Stimulated activated CD4-positive, alpha-beta T cell treated with anti-CD3 and anti-CD28 coated beads, Interleukin-12 subunit alpha, Interleukin-12 subunit beta, amount 100 ng/mL, for 4 hours (primary cell): ENCODE data around the gene NPTN.
"Not testable (repeated sequence)": the region's sequence is repeated elsewhere in the genome, so short reads cannot be mapped to it uniquely, and the experiment has no call there.

Source experiments
- DNase-seq: peaks from one replicate; pipeline ENCODE4 v3.0.0-alpha.2; 2020

The NPTN gene

DNA sequence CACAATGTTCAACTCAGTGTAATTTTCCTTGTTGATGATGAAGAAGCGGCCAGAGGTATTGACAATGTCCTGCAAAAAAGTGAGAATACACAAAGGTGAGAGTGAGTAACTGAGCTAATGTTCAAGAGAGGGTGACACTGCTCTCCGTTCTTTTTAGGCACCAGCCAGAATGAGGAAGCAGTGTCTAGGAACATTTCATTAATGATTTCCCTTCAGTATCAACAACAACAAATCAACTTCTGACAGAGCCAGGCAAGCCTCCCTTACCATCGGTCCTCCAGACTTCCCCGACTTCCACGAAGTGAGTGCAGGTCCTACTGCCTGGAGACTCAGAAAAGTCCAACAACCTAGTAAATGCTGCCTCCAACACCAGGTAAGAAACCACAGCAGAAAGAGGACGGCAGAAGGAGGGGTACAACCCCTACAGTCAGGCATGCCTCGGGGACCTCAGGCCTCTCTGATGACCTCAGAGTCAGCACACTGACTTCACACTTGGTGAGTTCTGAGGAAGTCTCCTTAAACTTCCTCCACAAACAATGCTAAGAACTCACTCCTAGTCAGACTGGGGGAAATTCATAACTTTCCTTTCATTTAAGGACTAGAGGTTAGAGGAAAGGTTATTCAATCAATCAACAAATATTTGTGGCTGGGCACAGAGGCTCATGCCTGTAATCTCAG is 62.7 kb downstream of the NPTN start:
- DNase-seq: no peak

- DNase-seq: no peak
These were observed 63.8 kb downstream of the NPTN start for GRCh38 chr15:73569361-73569760.

- DNase-seq: no peak
These were observed 64.5 kb downstream of the NPTN start for GRCh38 chr15:73568564-73569280.

DNA sequence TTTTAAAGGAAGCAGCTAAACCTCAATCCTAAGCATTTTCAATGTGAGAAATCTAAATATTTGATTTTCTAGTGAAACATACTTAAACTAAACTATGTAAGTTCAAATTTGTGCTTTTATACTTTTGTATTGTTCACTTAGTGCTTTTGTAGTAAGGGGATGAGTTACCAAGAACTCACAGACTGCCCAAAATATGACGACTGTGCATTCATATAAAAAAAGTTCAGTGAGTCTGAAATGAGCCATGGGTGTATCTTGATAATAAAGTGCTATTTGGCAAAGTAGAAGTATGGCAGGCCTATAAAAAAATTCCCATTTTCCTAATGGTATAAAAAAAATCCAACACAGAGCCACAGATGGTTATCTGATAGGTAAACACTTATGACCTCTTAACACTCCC is 66.2 kb downstream of the NPTN start:
- no peak for DNase-seq

- DNase-seq: no peak
These were observed 68.9 kb downstream of the NPTN start for GRCh38 chr15:73564255-73564654.

- no peak for DNase-seq
These were observed 72.6 kb downstream of the NPTN start for GRCh38 chr15:73560501-73561117.

DNA sequence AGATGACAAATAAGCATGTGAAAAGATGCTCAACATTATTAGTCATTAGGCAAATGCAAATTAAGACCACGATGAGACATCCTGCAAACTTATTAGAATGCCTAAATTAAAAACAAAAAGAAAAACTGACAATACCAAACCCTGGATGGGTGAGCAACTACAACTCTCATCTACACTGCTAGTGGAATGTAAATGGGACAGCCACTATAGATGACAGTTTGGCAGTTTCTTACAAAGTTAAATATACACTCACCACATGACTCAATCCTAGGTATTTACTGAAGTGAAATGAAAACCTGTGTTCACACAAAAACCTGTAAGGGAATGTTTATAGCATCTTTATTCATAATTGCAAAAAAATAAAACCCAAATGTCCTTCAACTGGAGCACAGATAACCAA is 74.7 kb downstream of the NPTN start:
- DNase-seq: no peak

DNA sequence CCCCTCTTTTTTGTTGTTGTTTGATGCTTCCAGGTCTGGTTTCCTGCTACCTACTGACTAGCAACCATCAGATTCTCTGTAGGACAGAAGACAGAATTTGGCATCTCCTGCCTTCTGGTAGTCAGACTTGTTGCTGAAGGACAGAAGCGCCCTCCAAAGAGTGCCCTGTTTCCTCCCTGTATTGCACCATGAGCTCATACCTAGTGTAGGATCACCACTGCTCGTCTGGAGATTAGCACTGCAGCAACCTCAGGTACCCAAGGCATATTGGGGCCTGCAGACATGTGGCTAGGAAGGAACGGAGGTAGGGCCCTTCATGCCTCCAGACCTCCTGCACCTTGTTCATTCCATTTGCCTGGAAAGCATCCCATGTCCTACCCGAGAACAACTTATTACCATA is 78.1 kb downstream of the NPTN start:
- no peak for DNase-seq

DNA sequence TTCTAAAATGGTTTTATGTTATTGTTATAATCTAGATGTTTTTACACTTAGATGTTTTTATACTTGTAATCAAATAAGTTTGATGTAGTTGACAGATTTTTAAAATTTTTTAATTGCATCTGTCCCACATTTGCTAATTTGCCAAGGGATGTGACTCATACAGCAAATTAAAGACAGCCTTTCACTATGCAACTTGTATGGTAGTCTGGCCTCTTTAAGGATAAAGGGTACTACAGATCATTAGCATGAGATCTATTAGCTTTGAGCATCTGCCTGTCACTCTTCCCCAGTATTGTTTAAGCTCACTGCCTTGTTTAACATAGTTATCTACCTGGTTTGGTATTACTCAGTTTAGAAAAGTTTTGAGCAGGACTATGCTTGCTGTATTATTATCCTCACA is 83.0 kb downstream of the NPTN start:
- no peak for DNase-seq

- DNase-seq: not testable (repeated sequence)
These were observed 84.3 kb downstream of the NPTN start for GRCh38 chr15:73548925-73549324.

DNA sequence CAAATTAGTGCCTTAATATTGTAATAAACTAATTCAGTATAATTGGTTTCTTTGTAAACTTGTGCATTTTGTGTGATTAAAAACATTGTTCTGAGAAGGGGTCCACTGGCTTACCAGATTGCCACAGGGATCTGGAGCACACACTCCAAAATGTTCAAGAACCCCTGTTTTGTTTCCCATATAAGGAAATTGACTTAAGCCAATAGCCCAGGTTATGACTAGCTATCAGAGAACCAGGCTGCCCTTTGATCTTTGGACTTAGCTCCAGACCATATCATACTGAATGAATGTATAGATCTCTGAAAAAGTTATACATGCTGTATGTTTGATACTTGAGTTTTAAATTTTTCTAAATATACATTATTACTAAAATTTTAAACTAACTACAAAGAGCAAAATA is 91.7 kb downstream of the NPTN start:
- DNase-seq: no peak

DNA sequence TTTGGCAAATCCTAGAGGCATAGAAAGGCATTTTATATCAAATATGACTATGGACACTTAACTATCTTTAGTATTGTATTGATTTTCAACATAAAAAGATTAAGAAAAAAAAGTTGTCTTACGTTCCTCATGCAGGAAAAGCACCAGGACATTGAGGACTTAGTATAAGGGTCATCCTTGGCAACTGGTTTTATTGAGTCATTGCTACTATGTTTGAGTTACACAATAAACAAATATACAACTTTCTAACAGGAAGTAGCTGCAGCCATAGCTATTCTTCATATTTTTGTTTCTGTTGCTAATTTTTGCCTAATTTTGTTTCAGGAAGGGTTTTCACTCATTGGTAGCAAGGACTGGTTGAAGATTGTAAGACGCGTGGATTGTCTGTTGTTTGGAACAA is 93.0 kb downstream of the NPTN start:
- no peak for DNase-seq

GRCh38 chr15:73539212-73540128 is 93.7 kb downstream of the NPTN start:
- DNase-seq: no peak

DNA sequence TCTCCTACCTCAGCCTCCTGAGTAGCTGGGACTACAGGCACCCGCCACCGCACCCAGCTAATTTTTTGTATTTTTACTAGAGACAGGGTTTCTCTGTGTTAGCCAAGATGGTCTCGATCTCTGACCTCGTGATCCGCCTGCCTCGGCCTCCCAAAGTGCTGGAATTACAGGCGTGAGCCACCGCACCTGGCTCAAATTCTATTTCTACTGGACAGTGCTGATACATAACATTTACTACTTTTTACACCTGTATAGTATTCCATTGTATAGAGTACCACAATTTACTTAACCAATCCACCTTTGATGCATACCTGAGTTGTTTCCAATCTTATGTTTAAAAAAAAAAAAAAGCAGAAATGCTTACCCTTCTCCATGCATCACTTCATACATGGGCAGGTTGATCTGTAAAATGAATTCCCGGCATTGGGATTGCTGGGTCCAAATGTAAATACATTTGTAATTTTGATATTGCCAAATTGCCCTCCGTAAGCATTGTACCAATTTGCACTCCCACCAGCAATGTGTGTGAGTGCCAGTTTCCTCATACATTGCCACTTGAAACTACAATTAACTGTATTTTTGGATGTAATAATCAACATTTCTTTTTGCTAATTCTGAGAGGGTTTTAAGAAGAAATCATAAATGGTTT is 94.5 kb downstream of the NPTN start:
- no peak for DNase-seq

DNA sequence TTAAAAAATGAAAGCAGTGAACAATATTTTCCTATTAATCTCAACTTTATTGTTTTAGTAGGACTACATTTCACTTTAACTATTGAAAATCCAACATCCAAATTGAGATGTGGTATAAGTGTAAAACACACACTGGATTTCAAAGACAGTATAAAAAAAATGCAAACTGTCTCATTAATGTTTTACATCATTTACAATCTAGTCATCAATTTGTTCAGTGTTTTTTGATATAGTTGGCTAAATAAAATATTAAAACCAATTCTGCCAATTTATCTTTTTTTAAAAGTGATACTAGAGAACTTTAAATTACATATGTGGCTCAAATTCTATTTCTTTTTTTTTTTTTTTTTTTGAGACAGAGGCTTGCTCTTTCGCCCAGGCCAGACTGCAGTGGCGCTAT is 95.1 kb downstream of the NPTN start:
- DNase-seq: no peak

- DNase-seq: no peak
These were observed 102.5 kb downstream of the NPTN start for GRCh38 chr15:73530649-73531048.

DNA sequence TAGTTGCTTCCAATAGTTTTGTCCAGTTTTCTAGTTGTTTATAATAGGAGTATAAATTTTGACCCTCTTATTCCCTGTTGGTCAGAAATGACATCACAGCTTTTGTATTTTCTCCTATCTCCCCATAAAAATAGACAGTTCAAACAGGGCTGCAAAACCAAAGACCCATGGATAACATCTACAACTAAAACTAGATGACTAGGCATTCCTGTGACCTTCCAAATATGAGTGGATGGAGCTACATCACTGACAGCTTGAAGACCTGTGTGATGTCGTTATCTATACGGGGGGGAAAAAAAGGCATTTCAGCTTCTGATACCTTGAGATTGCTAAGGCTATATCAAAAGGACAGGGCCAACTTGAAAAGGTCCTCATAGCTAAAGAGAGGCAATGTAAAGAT is 105.6 kb downstream of the NPTN start:
- DNase-seq: no peak

DNA sequence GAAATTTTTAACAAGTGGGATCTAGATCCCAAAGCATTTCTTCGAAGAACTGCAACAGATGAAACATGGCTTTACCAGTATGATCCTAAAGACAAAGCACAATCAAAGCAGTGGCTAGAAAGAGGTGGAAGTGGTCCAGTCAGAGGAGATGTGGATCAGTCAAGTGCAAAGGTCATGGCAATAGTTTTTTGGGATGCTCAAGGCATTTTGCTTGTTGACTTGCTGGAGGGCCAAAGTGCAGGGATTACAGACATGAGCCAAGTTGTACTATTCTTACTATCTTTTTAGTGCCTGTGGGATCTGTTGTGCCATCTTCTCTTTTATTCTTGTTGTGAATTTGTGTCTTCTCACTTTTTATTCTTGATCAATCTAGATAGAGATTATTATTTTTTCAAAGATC is 108.3 kb downstream of the NPTN start:
- no peak for DNase-seq

DNA sequence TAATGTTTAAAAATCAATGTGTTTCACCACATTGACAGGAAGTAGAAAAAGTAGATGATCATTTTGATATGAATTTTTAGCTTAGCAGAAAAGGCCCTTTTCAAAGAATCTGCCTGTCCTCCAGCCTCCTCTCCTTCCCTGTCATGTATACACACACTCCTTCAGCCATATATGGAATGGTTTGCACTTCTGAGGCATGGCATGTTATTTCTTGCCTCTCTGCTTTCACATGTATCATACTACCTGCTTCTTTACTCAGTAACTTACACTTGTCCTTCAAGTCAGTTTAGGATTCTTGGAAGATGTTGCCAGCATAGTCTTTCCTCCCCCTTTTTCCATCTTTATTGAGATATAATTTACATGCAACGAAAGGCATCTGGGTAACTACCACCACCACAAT is 111.2 kb downstream of the NPTN start:
- DNase-seq: no peak

GRCh38 chr15:73518876-73519733 is 114.1 kb downstream of the NPTN start:
- DNase-seq: no peak

DNA sequence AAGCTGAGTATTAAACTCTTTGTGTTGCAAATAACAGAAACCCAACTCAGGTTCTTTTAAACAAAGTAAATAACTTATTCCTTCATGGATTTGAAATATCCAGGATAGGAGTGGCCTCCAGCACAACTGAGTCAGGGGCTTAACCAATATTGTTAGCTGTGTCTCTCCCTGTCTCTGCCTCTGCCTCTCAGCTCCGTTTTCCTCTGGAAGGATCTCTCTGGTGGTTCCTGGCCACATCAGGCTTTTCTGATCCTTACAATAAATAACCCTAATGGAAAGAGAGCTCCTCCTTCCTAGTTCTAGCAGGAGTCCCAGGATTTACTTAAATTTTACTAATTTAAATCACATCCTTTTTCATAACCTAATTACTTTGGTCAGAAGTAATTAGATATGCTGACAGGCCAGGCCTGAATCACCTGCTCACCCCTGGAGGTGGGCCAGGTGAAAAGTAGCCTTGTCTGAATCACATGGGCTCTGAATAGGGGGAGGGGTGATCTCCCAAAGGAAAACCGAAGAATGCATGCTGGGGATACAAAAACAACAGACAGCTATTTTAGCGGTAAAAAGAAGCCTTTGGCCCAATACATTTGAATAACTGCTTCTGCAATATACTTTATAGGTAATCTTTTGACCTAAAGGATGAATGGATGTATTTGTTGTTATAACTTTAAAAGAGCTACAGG is 114.9 kb downstream of the NPTN start:
- DNase-seq: no peak
